ENCODE results near the gene PCLAF. TPM values are rescaled to one million over a fixed set of nuclear protein-coding genes. Genes with fewer than 3 reads are reported as not detected.
"Not testable (repeated sequence)": the region's sequence is repeated elsewhere in the genome, so short reads cannot be mapped to it uniquely, and the experiment has no call there.

Gene PCLAF
- total and polyA plus RNA-seq, 2 donors (not counting 1 experiment from before 2014, with no cell fraction given), result 0.42 to 0.92 TPM

- intact Hi-C loops (cut with micrococcal nuclease), result no loop called here
- H3K9me3 Mint-ChIP-seq (ENCODE audit: insufficient read depth), result no peaks in the 10 kb centered on the region
- H3K79me2 ChIP-seq (ENCODE audit: control insufficient read depth, insufficient read depth, low read length), result peaks cover 4% of the 10 kb centered on the region
- no peaks in the 10 kb centered on the region for H3K9me3 ChIP-seq (ENCODE audit: control extremely low read depth in 1 of 3, control insufficient read depth in 2 of 3, insufficient read depth in 1 of 3, low read length in 2 of 3)
- H3K9ac ChIP-seq (ENCODE audit: low read length), result no peak overlapping the region
- H3K4me1 Mint-ChIP-seq, result peaks cover 16% of the 10 kb centered on the region
- H3K4me2 ChIP-seq (replicated peaks; ENCODE audit: low read depth, low read length, poor library complexity, severe bottlenecking), result no peak overlapping the region
- TF ChIP-seq EZH2 (IDR thresholded peaks at IDR 0.05; ENCODE audit: borderline replicate concordance, insufficient read depth, low read depth, low read length, poor library complexity, severe bottlenecking), result no peak
- TF ChIP-seq CTCF (IDR thresholded peaks at IDR 0.05), result no peak
- DNase-seq (no peak), ATAC-seq (ENCODE audit: low read depth) (no peak)
- no peaks in the 10 kb centered on the region for H3K36me3 ChIP-seq (replicated peaks in 1 of 2; ENCODE audit: control extremely low read depth in 1 of 2, control insufficient read depth in 1 of 2, extremely low read depth in 1 of 2, insufficient read depth in 2 of 2, low read length in 1 of 2)
- no peaks in the 10 kb centered on the region for H3K27me3 Mint-ChIP-seq
- no peak overlapping the region for H3K4me3 ChIP-seq (ENCODE audit: control extremely low read depth in 1 of 5, extremely low read depth in 1 of 5, insufficient read depth in 1 of 5, low read depth in 2 of 5, low read length in 4 of 5)
- no peak overlapping the region for H3K27ac Mint-ChIP-seq
- no peaks in the 10 kb centered on the region for H4K20me1 ChIP-seq (ENCODE audit: control insufficient read depth, insufficient read depth, low read length, poor library complexity, severe bottlenecking)
- POLR2A ChIA-PET, result no interaction called here
- CTCF ChIA-PET, result no interaction called here
- peak overlapping the region; percentile 66 for H3K4me3 Mint-ChIP-seq
- H3K4me1 ChIP-seq (ENCODE audit: control insufficient read depth in 2 of 2, insufficient read depth in 2 of 2, low read length in 2 of 2), result peaks cover 7 to 10% of the 10 kb centered on the region in 2 donors
- no peaks in the 10 kb centered on the region for H3K27me3 ChIP-seq (replicated peaks in 1 of 4; ENCODE audit: control extremely low read depth in 1 of 4, control insufficient read depth in 3 of 4, insufficient read depth in 4 of 4, low read length in 3 of 4)
- no peak overlapping the region for H3K27ac ChIP-seq (ENCODE audit: low read length in 2 of 2)
- H2AFZ ChIP-seq (ENCODE audit: insufficient read depth, low read depth, low read length, poor library complexity, severe bottlenecking), result no peak overlapping the region
- 74% methylated on average over 6 of the region's 9 CpGs for WGBS (ENCODE audit: insufficient coverage)
These were observed 1.9 kb downstream of the PCLAF start for GRCh38 chr15:64379216-64379960.

GRCh38 chr15:64373360-64373759 lies 7.9 kb downstream of the PCLAF start:
- Mint-ChIP-seq H3K9me3 (ENCODE audit: insufficient read depth) (no peaks in the 10 kb centered on the region), H3K27me3 (no peaks in the 10 kb centered on the region), H3K27ac (no peak overlapping the region), H3K4me3 (no peak overlapping the region), H3K4me1 (peaks cover under 1% of the 10 kb centered on the region)
- DNase-seq, result no peak
- Histone ChIP-seq H3K36me3 (replicated peaks in 1 of 2; ENCODE audit: control extremely low read depth in 1 of 2, control insufficient read depth in 1 of 2, extremely low read depth in 1 of 2, insufficient read depth in 2 of 2, low read length in 1 of 2) (no peaks in the 10 kb centered on the region), H3K9me3 (ENCODE audit: control extremely low read depth in 1 of 3, control insufficient read depth in 2 of 3, insufficient read depth in 1 of 3, low read length in 2 of 3) (no peaks in the 10 kb centered on the region), H2AFZ (ENCODE audit: insufficient read depth, low read depth, low read length, poor library complexity, severe bottlenecking) (peak overlapping the region; percentile 29), H3K27me3 (replicated peaks in 1 of 4; ENCODE audit: control extremely low read depth in 1 of 4, control insufficient read depth in 3 of 4, insufficient read depth in 4 of 4, low read length in 3 of 4) (no peaks in the 10 kb centered on the region), H3K9ac (ENCODE audit: low read length) (no peak overlapping the region), H3K27ac (ENCODE audit: low read length in 2 of 2) (no peak overlapping the region), H3K4me2 (replicated peaks; ENCODE audit: low read depth, low read length, poor library complexity, severe bottlenecking) (no peak overlapping the region), H3K4me3 (ENCODE audit: control extremely low read depth in 1 of 5, extremely low read depth in 1 of 5, insufficient read depth in 1 of 5, low read depth in 2 of 5, low read length in 4 of 5) (no peak overlapping the region), H4K20me1 (ENCODE audit: control insufficient read depth, insufficient read depth, low read length, poor library complexity, severe bottlenecking) (no peaks in the 10 kb centered on the region), H3K79me2 (ENCODE audit: control insufficient read depth, insufficient read depth, low read length) (no peaks in the 10 kb centered on the region), H3K4me1 (ENCODE audit: control insufficient read depth in 2 of 2, insufficient read depth in 2 of 2, low read length in 2 of 2) (peaks cover 0 to 1% of the 10 kb centered on the region in 2 donors)
- no peak for ATAC-seq (ENCODE audit: low read depth)
- WGBS (ENCODE audit: insufficient coverage), result 92% methylated on average over 5 of the region's 8 CpGs
- ChIA-PET POLR2A (no interaction called here), CTCF (no interaction called here)
- no peak for TF ChIP-seq CTCF (IDR thresholded peaks at IDR 0.05)
- no peak for TF ChIP-seq EZH2 (IDR thresholded peaks at IDR 0.05; ENCODE audit: borderline replicate concordance, insufficient read depth, low read depth, low read length, poor library complexity, severe bottlenecking)
- intact Hi-C loops (cut with micrococcal nuclease), result no loop called here

- H3K4me2 ChIP-seq (replicated peaks; ENCODE audit: low read depth, low read length, poor library complexity, severe bottlenecking); H3K27ac Mint-ChIP-seq; H3K27me3 ChIP-seq (replicated peaks in 1 of 4; ENCODE audit: control extremely low read depth in 1 of 4, control insufficient read depth in 3 of 4, insufficient read depth in 4 of 4, low read length in 3 of 4); H3K9ac ChIP-seq (ENCODE audit: low read length); H2AFZ ChIP-seq (ENCODE audit: insufficient read depth, low read depth, low read length, poor library complexity, severe bottlenecking); H4K20me1 ChIP-seq (ENCODE audit: control insufficient read depth, insufficient read depth, low read length, poor library complexity, severe bottlenecking); H3K27ac ChIP-seq (ENCODE audit: low read length in 2 of 2); H3K4me1 Mint-ChIP-seq; ATAC-seq (ENCODE audit: low read depth); H3K4me3 Mint-ChIP-seq; H3K4me1 ChIP-seq (ENCODE audit: control insufficient read depth in 2 of 2, insufficient read depth in 2 of 2, low read length in 2 of 2); H3K27me3 Mint-ChIP-seq; intact Hi-C loops (cut with micrococcal nuclease); H3K9me3 ChIP-seq (ENCODE audit: control extremely low read depth in 1 of 3, control insufficient read depth in 2 of 3, insufficient read depth in 1 of 3, low read length in 2 of 3); POLR2A ChIA-PET; CTCF ChIA-PET; H3K9me3 Mint-ChIP-seq (ENCODE audit: insufficient read depth); H3K36me3 ChIP-seq (replicated peaks in 1 of 2; ENCODE audit: control extremely low read depth in 1 of 2, control insufficient read depth in 1 of 2, extremely low read depth in 1 of 2, insufficient read depth in 2 of 2, low read length in 1 of 2); H3K79me2 ChIP-seq (ENCODE audit: control insufficient read depth, insufficient read depth, low read length); DNase-seq; H3K4me3 ChIP-seq (ENCODE audit: control extremely low read depth in 1 of 5, extremely low read depth in 1 of 5, insufficient read depth in 1 of 5, low read depth in 2 of 5, low read length in 4 of 5): not testable (repeated sequence)
- 93% methylated on average over 8 of the region's 8 CpGs for WGBS (ENCODE audit: insufficient coverage)
These were observed 9.9 kb downstream of the PCLAF start for GRCh38 chr15:64371383-64371782.

Measured in B cell (primary cell).